GM19035 (cell line): ENCODE data around the gene EYA2.

ENCODE experiments used
- ATAC-seq: cut with Tn5 transposase; IDR thresholded peaks from one replicate; pipeline ENCODE4 v1.9.1; 2021; ENCODE audit not compliant: unreplicated experiment

Gene EYA2

GRCh38 chr20:47058236-47058635 is 163.6 kb downstream of the EYA2 start:
- no peak for ATAC-seq

- no peak for ATAC-seq
These were observed 164.9 kb downstream of the EYA2 start for GRCh38 chr20:47059536-47059935.

- no peak for ATAC-seq
These were observed 166.9 kb downstream of the EYA2 start for GRCh38 chr20:47061549-47061948.

DNA sequence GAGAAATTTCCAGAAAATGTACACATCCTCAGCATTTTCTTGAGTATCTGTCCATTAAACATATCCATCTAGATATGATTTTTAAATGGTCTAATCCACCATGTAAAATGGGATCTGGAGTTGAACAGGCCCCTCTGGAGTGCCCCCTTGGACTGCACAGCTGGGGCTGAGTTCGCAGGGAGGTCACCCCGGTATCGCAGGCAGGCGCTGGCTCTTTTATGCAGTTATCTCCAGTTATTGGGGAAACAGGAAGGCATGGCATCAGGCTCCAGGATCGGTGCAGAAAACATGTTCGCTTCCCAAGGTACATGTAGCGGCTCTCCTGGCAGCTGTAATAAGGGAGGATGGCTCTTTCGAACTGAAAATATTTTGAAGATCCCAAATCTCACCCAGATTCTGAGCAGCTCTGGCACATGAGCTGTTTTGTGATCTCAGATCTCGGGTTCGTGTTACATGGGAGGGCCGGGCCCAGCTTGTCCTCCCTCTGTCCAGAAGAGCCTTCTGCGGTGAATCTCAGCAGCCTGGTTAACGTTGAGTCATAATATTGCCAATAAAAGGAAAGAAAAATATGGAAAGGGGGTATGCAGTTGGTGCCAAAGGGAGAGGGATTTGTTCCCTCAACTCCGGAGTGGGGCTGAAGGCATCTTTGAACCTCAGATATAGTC is 167.7 kb downstream of the EYA2 start:
- ATAC-seq: no peak

DNA sequence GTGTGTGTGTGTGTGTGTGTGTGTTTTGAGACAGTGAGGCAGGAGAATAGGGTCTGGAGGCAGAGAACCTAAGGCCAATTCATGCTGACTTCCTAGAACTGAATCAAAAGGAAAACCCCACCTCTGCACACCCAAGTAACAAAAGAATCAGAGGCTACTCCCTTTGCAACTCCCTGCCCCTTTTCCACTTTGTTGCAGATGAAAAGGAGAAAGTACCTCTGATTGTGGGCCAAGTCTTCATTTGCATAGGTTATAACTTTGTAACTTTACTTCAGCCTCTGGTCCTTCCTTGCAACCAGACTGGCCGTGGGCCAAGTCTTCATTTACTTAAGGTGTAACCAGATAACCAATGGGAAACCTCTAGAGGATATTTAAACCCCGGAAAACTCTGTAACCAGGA is 168.8 kb downstream of the EYA2 start:
- no peak for ATAC-seq

- ATAC-seq: no peak
These were observed 169.2 kb downstream of the EYA2 start for GRCh38 chr20:47063808-47064207.

- ATAC-seq: no peak
These were observed 172.0 kb downstream of the EYA2 start for GRCh38 chr20:47066484-47067270.

- ATAC-seq: no peak
These were observed 173.1 kb downstream of the EYA2 start for GRCh38 chr20:47067776-47068175.

- no peak for ATAC-seq
These were observed 175.5 kb downstream of the EYA2 start for GRCh38 chr20:47070176-47070575.

- ATAC-seq: no peak
These were observed 177.1 kb downstream of the EYA2 start for GRCh38 chr20:47071646-47072185.

DNA sequence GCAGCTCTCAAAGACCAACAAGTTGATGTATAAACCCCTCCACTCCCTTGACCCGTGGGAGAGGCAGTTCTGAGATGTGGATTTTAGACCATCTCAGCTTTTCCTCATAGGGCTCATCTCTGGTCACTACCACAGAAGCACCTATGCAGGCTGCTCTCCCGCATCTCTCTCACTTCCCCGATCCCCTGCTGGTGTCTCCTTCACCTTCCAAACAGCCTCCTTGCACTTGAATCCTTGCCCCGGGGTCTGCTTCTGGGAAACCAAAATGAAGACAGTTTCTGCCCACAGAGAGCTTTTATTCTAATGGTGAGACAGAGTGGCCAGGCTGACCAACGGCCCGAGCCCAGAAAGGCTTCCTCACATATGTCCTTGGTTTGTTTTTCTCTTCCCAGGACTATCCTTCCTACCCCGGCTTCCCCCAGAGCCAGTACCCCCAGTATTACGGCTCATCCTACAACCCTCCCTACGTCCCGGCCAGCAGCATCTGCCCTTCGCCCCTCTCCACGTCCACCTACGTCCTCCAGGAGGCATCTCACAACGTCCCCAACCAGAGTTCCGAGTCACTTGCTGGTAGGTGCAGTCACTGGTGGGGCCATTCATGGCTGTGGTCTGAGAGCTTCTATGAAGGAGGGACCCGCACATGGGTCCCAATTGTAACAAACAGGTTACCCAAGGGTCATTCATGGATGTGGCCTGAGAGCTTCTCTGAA is 179.3 kb downstream of the EYA2 start:
- ATAC-seq: no peak

GRCh38 chr20:47075263-47075662 is 180.6 kb downstream of the EYA2 start:
- no peak for ATAC-seq

DNA sequence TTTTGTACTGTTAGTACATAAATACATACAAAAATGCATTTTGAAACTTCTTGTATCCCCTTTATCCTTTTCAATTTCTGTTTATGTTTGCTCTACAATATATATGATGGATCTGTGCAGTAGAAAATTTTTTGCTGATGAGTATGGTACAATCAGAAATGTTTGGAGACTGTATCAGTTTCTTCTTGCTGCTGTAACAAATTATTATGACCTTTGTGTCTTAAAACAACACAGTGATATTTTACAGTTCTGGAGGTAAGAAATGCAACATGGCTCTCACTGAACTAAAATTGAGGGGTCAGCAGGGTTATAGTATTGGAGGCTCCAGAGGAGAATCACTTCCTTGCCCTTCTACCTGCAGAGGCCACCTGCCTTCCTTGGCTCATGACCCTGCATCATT is 184.4 kb downstream of the EYA2 start:
- no peak for ATAC-seq

GRCh38 chr20:47080365-47080764 is 185.7 kb downstream of the EYA2 start:
- no peak for ATAC-seq

- ATAC-seq: no peak
These were observed 191.7 kb downstream of the EYA2 start for GRCh38 chr20:47086316-47086715.

- ATAC-seq: no peak
These were observed 193.7 kb downstream of the EYA2 start for GRCh38 chr20:47088335-47088734.

GRCh38 chr20:47089151-47089550 is 194.5 kb downstream of the EYA2 start:
- no peak for ATAC-seq

DNA sequence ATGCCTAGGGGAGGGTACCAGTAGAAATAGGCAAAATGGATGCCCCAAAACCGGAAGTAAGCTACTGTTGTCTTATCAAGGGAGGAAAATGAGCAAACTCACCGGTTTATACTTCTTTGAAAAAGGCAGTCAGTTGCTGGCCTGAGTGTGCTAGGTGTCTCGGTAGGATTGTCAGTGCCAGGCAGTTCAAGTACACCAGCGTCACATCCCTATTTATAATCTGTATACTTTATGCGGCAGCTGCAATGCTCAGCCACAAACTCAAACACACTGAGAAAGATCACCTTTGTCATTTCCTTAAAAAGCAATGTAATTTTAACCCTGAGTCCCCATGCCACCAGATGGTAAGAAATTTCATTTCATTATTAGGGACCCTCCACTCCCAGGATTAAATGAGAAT is 196.2 kb downstream of the EYA2 start:
- ATAC-seq: no peak

DNA sequence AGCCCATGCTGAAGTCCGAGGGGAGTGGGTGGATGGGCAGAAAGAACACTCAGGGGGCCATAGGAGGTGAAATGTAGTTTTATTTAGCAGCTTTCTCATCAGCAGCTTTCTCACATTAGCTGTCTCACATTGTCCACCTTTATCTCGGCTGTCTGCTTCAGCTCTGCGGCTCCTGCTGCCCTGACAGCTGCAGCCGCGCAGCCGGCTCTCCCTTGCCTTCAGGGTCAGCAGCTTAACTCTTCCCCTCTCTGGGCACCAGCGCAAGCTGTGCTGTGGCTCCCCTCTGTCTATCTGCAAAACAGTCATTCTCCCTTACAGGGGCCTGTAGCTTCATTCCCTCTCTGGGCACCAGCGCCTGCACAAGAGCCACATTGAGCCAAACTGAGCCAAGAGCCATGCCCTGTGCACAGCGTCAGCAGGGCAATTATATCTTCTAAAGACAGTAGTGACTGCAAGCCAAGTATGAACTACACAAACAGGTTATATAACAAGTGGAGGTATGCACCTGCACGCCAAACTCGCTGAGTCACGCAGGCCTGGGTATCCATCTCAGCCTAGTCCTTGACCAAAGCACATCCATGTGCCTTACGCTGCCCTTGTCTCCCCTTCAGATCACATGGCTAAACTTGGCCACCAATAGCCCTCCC is 198.8 kb downstream of the EYA2 start:
- ATAC-seq: no peak

GRCh38 chr20:47095690-47096089 is 201.0 kb downstream of the EYA2 start:
- ATAC-seq: no peak
